SK-N-SH (cell line): ENCODE data around the gene TTC6. TPM values are rescaled to one million over a fixed set of nuclear protein-coding genes. Genes with fewer than 3 reads are reported as not detected.

ENCODE experiments used
- CTCF ChIA-PET: fragments of 300-600, 350-600 bp; formaldehyde crosslinking; extraction: SDS; loops from one replicate; lab custom pipeline; 2021; lab: Yijun Ruan, JAX
- POLR2A ChIA-PET: fragments of 350-600 bp; sonication (Branson Sonifier 250); formaldehyde crosslinking; extraction: SDS; loops from one replicate; lab custom pipeline; 2020; ENCODE audit warnings: antibody characterized with exemption, inconsistent platforms; lab: Yijun Ruan, JAX
- DNase-seq: peaks from one replicate; pipeline ENCODE4 v3.0.0; 2012
- H2AFZ ChIP-seq: fragments of 200-600 bp; sonication (generic); 2 replicates; pipeline ENCODE4 v1.8.1; 2016; ENCODE audit warnings: antibody characterized with exemption, mild to moderate bottlenecking, low read depth
- H3F3A ChIP-seq: fragments of 200-600 bp; sonication (generic); replicated peaks from 2 replicates; pipeline ENCODE3; 2016; ENCODE audit warnings: antibody characterized with exemption, mild to moderate bottlenecking; ENCODE audit not compliant: insufficient read depth
- H3K27ac ChIP-seq, 2 experiments: fragments of 200-500 bp in 1 of 2; fragments of 200-600 bp in 1 of 2; sonication (Bioruptor generic) in 1 of 2; sonication (generic), shearing (Covaris generic) in 1 of 2; 2 replicates each; pipeline versions ENCODE4 v1.5.1 to v1.6.1; 2014 to 2016; ENCODE audit warnings: low read depth in 2 of 2, inconsistent platforms in 1 of 2, low read length in 1 of 2, mild to moderate bottlenecking in 1 of 2, mixed read lengths in 1 of 2
- H3K27me3 ChIP-seq: fragments of 200-600 bp; sonication (generic), shearing (Covaris generic); 2 replicates; pipeline ENCODE4 v1.6.1; 2016; ENCODE audit warnings: mixed run types; ENCODE audit not compliant: insufficient read depth
- H3K36me3 ChIP-seq, 2 experiments: fragments of 200-500 bp in 1 of 2; fragments of 200-600 bp in 1 of 2; sonication (Bioruptor generic) in 1 of 2; sonication (generic) in 1 of 2; replicated peaks in 1 of 2; 2 replicates each; pipeline versions ENCODE3 to v1.5.1; 2014 to 2016; ENCODE audit warnings: low read length in 1 of 2, mild to moderate bottlenecking in 1 of 2; ENCODE audit not compliant: insufficient read depth in 2 of 2, control insufficient read depth in 1 of 2
- H3K4me1 ChIP-seq, 2 experiments: fragments of 200-500 bp in 1 of 2; fragments of 200-600 bp in 1 of 2; sonication (Bioruptor generic) in 1 of 2; sonication (generic), shearing (Covaris generic) in 1 of 2; 2 replicates each; pipeline versions ENCODE4 v1.5.1 to v1.6.1; 2014 to 2016; ENCODE audit warnings: low read depth in 1 of 2, low read length in 1 of 2, mixed run types in 1 of 2; ENCODE audit not compliant: insufficient read depth in 2 of 2, control insufficient read depth in 1 of 2
- H3K4me2 ChIP-seq: fragments of 200-600 bp; sonication (generic), shearing (Covaris generic); 2 replicates; pipeline ENCODE4 v1.6.1; 2017; ENCODE audit warnings: mixed run types
- H3K4me3 ChIP-seq, 2 experiments: fragments of 200-500 bp in 1 of 2; fragments of 200-600 bp in 1 of 2; sonication (Bioruptor generic) in 1 of 2; sonication (generic), shearing (Covaris generic) in 1 of 2; 2 replicates each; pipeline versions ENCODE4 v1.5.1 to v1.8.1; 2014 to 2016; ENCODE audit warnings: low read depth in 2 of 2, inconsistent platforms in 1 of 2, low read length in 1 of 2, mild to moderate bottlenecking in 1 of 2, mixed read lengths in 1 of 2, moderate library complexity in 1 of 2
- H3K79me2 ChIP-seq: fragments of 200-600 bp; sonication (generic); 2 replicates; pipeline ENCODE4 v1.8.1; 2017; ENCODE audit warnings: mild to moderate bottlenecking; ENCODE audit not compliant: insufficient read depth
- H3K9ac ChIP-seq: fragments of 200-600 bp; sonication (generic); 2 replicates; pipeline ENCODE4 v1.6.1; 2017; ENCODE audit warnings: mixed run types
- H3K9me2 ChIP-seq: fragments of 200-600 bp; sonication (generic); 2 replicates; pipeline ENCODE4 v1.6.1; 2017; ENCODE audit warnings: mixed run types
- H3K9me3 ChIP-seq: fragments of 200-600 bp; sonication (generic); 2 replicates; pipeline ENCODE4 v1.6.1; 2017; ENCODE audit warnings: mixed run types, mild to moderate bottlenecking, moderate library complexity
- H4K20me1 ChIP-seq: fragments of 200-600 bp; sonication (generic); 2 replicates; pipeline ENCODE4 v1.6.1; 2017; ENCODE audit warnings: mild to moderate bottlenecking, mixed run types; ENCODE audit not compliant: insufficient read depth
- CTCF ChIP-seq: fragments of 200-600 bp; sonication (generic); IDR thresholded peaks from 2 replicates; pipeline ENCODE4 v1.6.1; 2017; ENCODE audit warnings: antibody characterized with exemption, mild to moderate bottlenecking, moderate library complexity
- FOXJ3 ChIP-seq: sonication (generic); formaldehyde crosslinking; IDR thresholded peaks from 2 replicates; pipeline ENCODE4 v1.5.1; 2020; ENCODE audit warnings: mild to moderate bottlenecking, missing genetic modification reagents
- FOXM1 ChIP-seq: IDR thresholded peaks from 2 replicates; pipeline ENCODE4 v1.4.0; 2012; ENCODE audit warnings: low read depth, mild to moderate bottlenecking
- GATA2 ChIP-seq: sonication (generic); formaldehyde crosslinking; IDR thresholded peaks from 2 replicates; pipeline ENCODE4 v1.5.0; 2020; ENCODE audit warnings: mild to moderate bottlenecking, missing genetic modification reagents
- MEF2A ChIP-seq: IDR thresholded peaks from 2 replicates; pipeline ENCODE4 v1.4.0; 2012; ENCODE audit warnings: low read depth, borderline replicate concordance
- NFIC ChIP-seq: IDR thresholded peaks from 2 replicates; pipeline ENCODE4 v1.4.0; 2012; ENCODE audit warnings: borderline replicate concordance
- NRF1 ChIP-seq: IDR thresholded peaks from 2 replicates; pipeline ENCODE4 v1.6.1; 2012; ENCODE audit warnings: low read depth, mild to moderate bottlenecking, low read length
- PBX3 ChIP-seq: IDR thresholded peaks from 2 replicates; pipeline ENCODE4; 2012
- RAD21 ChIP-seq: IDR thresholded peaks from 2 replicates; pipeline ENCODE4 v1.6.1; 2012; ENCODE audit warnings: mild to moderate bottlenecking, low read length
- SIN3A ChIP-seq: IDR thresholded peaks from 2 replicates; pipeline ENCODE4 v1.6.1; 2012; ENCODE audit warnings: low read depth, mild to moderate bottlenecking, low read length, moderate library complexity, borderline replicate concordance
- TEAD4 ChIP-seq: IDR thresholded peaks from 2 replicates; pipeline ENCODE4 v1.4.0; 2012; ENCODE audit warnings: mild to moderate bottlenecking, borderline replicate concordance; ENCODE audit not compliant: insufficient read depth
- USF1 ChIP-seq: IDR thresholded peaks from 2 replicates; pipeline ENCODE4 v1.4.0; 2012; ENCODE audit warnings: low read depth, borderline replicate concordance
- WGBS: methylation state at CpG from one replicate; pipeline ENCODE4 v1.1.6; 2017; ENCODE audit warnings: low lambda C conversion rate; 5-methylcytosine and 5-hydroxymethylcytosine counted together
- polyA plus RNA-seq, 3 experiments: library from polyadenylated mRNA; depleted of rRNA; stranded (reverse); fragments of >200 nt; gene quantifications; 2 replicates each; pipeline ENCODE4 v1.2.3, GENCODE V29; 2012
- TF ChIP-seq, protein P1 (sequence below): IDR thresholded peaks from 2 replicates; pipeline ENCODE4 v1.4.0; 2012; ENCODE audit warnings: low read depth, borderline replicate concordance
- TF ChIP-seq, protein P2 (sequence below): fragments of 150-350 bp; IDR thresholded peaks from 2 replicates; pipeline ENCODE4 v1.6.1; 2017; ENCODE audit warnings: antibody characterized with exemption, low read length, low read depth, borderline replicate concordance

TTC6 gene
- polyA plus RNA-seq, 1 of the 3 experiments (the other 2 are of a cell fraction), result not detected

- Histone ChIP-seq H3K4me2 (no peak overlapping the region), H3F3A (no peaks in the 10 kb centered on the region), H3K79me2 (no peaks in the 10 kb centered on the region), H3K9me2 (no peaks in the 10 kb centered on the region), H3K4me1 (no peaks in the 10 kb centered on the region), H3K27ac (no peak overlapping the region), H3K4me3 (no peak overlapping the region), H3K9me3 (no peaks in the 10 kb centered on the region), H3K27me3 (no peaks in the 10 kb centered on the region; the same call in 1 of the 2 replicates), H2AFZ (no peak overlapping the region), H3K9ac (no peak overlapping the region), H4K20me1 (no peaks in the 10 kb centered on the region), H3K36me3 (no peaks in the 10 kb centered on the region)
- TF ChIP-seq USF1, result no peak
- TF ChIP-seq, protein P1, sequence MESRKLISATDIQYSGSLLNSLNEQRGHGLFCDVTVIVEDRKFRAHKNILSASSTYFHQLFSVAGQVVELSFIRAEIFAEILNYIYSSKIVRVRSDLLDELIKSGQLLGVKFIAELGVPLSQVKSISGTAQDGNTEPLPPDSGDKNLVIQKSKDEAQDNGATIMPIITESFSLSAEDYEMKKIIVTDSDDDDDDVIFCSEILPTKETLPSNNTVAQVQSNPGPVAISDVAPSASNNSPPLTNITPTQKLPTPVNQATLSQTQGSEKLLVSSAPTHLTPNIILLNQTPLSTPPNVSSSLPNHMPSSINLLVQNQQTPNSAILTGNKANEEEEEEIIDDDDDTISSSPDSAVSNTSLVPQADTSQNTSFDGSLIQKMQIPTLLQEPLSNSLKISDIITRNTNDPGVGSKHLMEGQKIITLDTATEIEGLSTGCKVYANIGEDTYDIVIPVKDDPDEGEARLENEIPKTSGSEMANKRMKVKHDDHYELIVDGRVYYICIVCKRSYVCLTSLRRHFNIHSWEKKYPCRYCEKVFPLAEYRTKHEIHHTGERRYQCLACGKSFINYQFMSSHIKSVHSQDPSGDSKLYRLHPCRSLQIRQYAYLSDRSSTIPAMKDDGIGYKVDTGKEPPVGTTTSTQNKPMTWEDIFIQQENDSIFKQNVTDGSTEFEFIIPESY, result no peak
- TF ChIP-seq FOXJ3 (CRISPR knock-in tag), result no peak
- TF ChIP-seq NRF1, result no peak
- no peak for TF ChIP-seq CTCF
- TF ChIP-seq, protein P2, sequence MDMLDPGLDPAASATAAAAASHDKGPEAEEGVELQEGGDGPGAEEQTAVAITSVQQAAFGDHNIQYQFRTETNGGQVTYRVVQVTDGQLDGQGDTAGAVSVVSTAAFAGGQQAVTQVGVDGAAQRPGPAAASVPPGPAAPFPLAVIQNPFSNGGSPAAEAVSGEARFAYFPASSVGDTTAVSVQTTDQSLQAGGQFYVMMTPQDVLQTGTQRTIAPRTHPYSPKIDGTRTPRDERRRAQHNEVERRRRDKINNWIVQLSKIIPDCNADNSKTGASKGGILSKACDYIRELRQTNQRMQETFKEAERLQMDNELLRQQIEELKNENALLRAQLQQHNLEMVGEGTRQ, result no peak
- TF ChIP-seq TEAD4, result no peak
- TF ChIP-seq RAD21, result no peak
- ChIA-PET CTCF (no interaction called here), POLR2A (no interaction called here)
- 22% methylated on average over 9 of the region's 9 CpGs for WGBS
- DNase-seq, result no peak
Observed at GRCh38 chr14:37579274-37579673, 16.2 kb upstream of the TTC6 start.

GRCh38 chr14:37580146-37580545 lies 15.3 kb upstream of the TTC6 start:
- Histone ChIP-seq H3K4me2 (no peak overlapping the region), H3K9ac (no peak overlapping the region), H4K20me1 (no peaks in the 10 kb centered on the region), H3K4me1 (no peaks in the 10 kb centered on the region), H2AFZ (no peak overlapping the region), H3K27ac (no peak overlapping the region), H3K79me2 (no peaks in the 10 kb centered on the region), H3K27me3 (no peaks in the 10 kb centered on the region; the same call in 1 of the 2 replicates), H3K9me2 (no peaks in the 10 kb centered on the region), H3F3A (no peaks in the 10 kb centered on the region), H3K4me3 (no peak overlapping the region), H3K36me3 (no peaks in the 10 kb centered on the region), H3K9me3 (no peaks in the 10 kb centered on the region)
- ChIA-PET CTCF (no interaction called here), POLR2A (no interaction called here)
- 11% methylated on average over 2 of the region's 2 CpGs for WGBS
- DNase-seq, result no peak
- TF ChIP-seq NFIC (no peak), FOXM1 (no peak), GATA2 (no peak), MEF2A (no peak), PBX3 (no peak), NRF1 (no peak), RAD21 (no peak), SIN3A (no peak)
- TF ChIP-seq, protein P1, result no peak
